Esophagus squamous epithelium (tissue), 4 donors: ENCODE results near the gene TANGO6.

Experiments
- POLR2A ChIP-seq, 4 donors: fragments of 450-650 bp; IDR thresholded peaks; one replicate each; pipeline ENCODE4 v1.6.1; 2017; ENCODE audit warnings: antibody characterized with exemption in 4 of 4, mild to moderate bottlenecking in 4 of 4, moderate library complexity in 3 of 4
- TF ChIP-seq, protein P1 (sequence below), 6 experiments: fragments of 450-650 bp in 4 of 6; fragments of 200-600 bp in 2 of 6; sonication (generic) in 2 of 6; IDR thresholded peaks; one replicate each; pipeline ENCODE4 v1.5.1; 2016 to 2019; ENCODE audit warnings: antibody characterized with exemption in 6 of 6, mild to moderate bottlenecking in 4 of 6, moderate library complexity in 4 of 6

DNA sequence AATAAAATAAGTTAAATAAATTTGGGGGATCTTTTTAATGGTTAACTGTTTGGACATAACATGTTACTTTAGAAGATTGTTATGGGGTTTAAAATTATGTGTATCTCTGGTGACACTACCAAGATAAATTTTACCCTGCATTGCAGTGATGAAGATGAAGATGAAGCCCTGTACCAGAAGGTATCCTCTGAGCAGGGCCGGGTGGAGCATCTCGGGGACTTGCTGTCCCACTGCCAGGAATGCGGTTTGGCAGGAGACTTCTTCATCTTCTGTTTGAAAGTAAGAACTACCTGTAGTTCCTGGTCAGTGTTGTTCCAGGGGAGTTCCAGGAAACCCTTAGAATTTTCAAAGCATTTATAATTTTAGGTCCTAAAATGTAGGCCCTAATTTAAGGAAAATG is 64.0 kb downstream of the TANGO6 start:
- no peak for TF ChIP-seq POLR2A (IDR thresholded peaks at IDR 0.05)
- TF ChIP-seq, protein P1, sequence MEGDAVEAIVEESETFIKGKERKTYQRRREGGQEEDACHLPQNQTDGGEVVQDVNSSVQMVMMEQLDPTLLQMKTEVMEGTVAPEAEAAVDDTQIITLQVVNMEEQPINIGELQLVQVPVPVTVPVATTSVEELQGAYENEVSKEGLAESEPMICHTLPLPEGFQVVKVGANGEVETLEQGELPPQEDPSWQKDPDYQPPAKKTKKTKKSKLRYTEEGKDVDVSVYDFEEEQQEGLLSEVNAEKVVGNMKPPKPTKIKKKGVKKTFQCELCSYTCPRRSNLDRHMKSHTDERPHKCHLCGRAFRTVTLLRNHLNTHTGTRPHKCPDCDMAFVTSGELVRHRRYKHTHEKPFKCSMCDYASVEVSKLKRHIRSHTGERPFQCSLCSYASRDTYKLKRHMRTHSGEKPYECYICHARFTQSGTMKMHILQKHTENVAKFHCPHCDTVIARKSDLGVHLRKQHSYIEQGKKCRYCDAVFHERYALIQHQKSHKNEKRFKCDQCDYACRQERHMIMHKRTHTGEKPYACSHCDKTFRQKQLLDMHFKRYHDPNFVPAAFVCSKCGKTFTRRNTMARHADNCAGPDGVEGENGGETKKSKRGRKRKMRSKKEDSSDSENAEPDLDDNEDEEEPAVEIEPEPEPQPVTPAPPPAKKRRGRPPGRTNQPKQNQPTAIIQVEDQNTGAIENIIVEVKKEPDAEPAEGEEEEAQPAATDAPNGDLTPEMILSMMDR (IDR thresholded peaks at IDR 0.05): no peak
